ENCODE measurements around the gene SQSTM1. TPM values are rescaled to one million over a fixed set of nuclear protein-coding genes. Genes with fewer than 3 reads are reported as not detected.
"Not testable (repeated sequence)": the region's sequence is repeated elsewhere in the genome, so short reads cannot be mapped to it uniquely, and the experiment has no call there.

Gene SQSTM1
- 46.9 TPM for total RNA-seq

GRCh38 chr5:179820483-179821297, at the start of gene SQSTM1:
TSS of gene SQSTM1 (plus strand) at chr5:179820905. CDS start at chr5:179820937, 32 bp downstream.
- no peak for FAIRE-seq
- DNase-seq (ENCODE audit: low spot score in 2 of 2), result peak; percentile 95 to 98

DNA sequence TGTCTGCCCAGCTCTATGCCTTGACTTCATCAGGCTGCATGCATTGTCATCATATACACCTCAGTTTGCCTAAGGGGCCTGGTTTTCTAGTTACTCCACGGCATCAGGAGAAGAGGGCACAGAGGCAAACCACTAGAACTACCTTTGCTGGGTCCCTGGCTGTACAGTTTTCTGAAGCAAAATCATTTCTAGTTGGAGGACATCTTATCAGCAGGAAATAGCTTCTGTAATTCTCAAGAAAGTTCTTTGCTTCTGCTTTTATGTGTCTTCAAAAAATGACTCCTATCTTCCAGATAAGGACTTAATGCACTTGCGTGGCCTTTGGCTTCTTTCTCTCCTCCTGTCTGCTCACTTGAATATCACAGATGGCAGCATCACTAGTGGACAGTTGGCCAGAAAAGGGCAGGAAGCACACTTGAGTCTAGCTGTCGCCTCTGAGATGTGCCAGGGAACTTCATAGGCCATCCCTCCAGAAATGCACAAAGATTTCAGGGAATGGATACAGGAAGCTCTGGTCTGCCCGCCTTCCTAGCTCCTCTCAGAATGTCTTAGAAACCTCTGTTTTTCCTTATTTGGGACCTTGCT, 49.3 kb upstream of the SQSTM1 start:
- no peak for DNase-seq (ENCODE audit: low spot score in 2 of 2)
- no peak for FAIRE-seq

DNA sequence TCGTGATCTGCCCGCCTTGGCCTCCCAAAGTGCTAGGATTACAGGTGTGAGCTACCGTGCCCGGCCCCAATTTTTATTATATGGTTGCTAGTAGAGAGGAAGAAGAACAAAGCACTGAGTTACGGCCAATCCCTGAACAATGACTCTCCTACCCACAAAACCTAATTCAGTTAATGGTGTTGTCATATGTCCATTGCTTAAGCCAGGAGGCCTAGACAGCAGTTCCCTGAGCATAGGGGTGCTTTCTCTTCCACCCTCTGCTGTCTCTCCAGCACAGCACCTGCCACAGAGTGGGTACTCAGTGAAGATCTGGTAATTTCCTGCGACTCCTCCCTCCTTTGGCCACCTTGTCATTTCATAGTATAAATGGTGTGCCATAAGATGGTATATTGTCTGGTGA, 48.4 kb upstream of the SQSTM1 start:
- FAIRE-seq, result no peak

GRCh38 chr5:179773686-179774040, 47.0 kb upstream of the SQSTM1 start:
- DNase-seq (ENCODE audit: low spot score in 2 of 2) (no peak), FAIRE-seq (no peak)

More for the DNA sequence above, 48.4 kb upstream of the SQSTM1 start:
- DNase-seq (ENCODE audit: low spot score in 2 of 2), result no peak

- FAIRE-seq (no peak), DNase-seq (ENCODE audit: low spot score in 2 of 2) (no peak)
These were observed 46.3 kb upstream of the SQSTM1 start for GRCh38 chr5:179774442-179774841.

DNA sequence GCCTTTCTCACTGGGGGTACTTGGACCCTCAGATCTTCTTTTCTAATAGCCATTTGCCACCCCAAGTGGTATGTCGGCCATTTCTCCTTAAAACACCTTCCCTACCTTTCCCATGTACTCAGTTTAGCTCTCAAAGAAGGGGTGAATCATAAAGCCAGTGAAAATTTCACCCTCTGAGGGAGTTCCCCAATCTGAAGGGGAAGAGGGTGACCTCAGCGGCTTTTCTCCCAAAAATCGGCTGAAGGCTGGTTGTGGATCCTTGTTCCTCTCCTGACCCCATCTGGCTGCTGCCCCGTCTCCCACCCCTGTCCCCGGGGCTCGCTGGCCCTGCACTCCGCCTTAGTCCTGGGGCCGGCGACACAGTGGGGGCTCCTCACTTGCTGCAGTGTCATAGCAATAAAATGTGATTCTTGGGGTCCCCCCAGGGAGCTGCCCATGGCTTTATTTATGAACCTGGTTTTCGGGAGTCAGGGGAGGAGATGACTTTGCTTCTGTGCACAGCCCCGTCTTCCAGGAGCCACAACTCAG, 44.2 kb upstream of the SQSTM1 start:
- FAIRE-seq, result no peak
- no peak for DNase-seq (ENCODE audit: low spot score in 2 of 2)

- DNase-seq (ENCODE audit: low spot score in 2 of 2), result no peak
- no peak for FAIRE-seq
These were observed 43.2 kb upstream of the SQSTM1 start for GRCh38 chr5:179777456-179777855.

DNA sequence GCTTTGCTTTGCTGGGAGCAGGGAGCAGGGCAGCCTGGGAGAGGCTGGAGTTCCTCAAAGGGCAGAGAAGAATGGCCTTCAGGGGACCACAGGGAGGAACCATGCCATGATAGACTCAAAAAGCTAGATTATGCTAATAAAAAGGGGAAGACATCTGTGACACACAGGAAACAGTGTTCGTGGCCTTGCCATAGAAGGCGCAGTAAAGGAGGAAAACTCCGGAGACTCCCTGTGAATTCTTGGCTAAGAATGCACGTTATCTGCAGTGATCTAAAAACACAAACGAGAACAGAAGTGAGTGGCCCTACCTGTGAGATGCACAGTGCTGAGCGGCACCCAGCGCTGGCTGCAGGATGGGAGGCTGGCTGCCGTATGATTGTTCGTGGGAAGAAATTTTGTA, 42.8 kb upstream of the SQSTM1 start:
- no peak for DNase-seq (ENCODE audit: low spot score in 2 of 2)
- no peak for FAIRE-seq

GRCh38 chr5:179778591-179778990, 42.1 kb upstream of the SQSTM1 start:
- no peak for DNase-seq (ENCODE audit: low spot score in 2 of 2)
- FAIRE-seq, result no peak

DNA sequence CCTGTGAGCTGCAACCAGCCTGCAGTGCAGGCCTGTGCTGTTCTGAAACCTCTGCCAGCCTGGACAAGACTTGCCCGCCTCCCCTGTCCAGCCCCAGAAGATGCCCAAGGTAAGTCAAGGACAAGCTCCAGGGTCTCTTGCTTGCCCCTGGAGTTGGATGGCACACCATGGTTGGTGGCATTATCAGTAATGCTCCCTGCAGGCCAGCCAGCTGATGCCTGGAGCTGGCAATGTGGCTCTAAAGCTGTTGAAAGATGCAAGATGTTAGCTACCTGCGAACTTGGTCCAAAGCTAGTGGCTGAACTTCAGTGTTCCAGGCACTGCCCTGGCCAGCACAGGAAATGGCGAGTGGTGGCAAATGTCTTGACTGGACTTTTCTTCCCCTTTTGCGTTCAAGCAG, 40.9 kb upstream of the SQSTM1 start:
- DNase-seq (ENCODE audit: low spot score in 2 of 2) (no peak), FAIRE-seq (no peak)

DNA sequence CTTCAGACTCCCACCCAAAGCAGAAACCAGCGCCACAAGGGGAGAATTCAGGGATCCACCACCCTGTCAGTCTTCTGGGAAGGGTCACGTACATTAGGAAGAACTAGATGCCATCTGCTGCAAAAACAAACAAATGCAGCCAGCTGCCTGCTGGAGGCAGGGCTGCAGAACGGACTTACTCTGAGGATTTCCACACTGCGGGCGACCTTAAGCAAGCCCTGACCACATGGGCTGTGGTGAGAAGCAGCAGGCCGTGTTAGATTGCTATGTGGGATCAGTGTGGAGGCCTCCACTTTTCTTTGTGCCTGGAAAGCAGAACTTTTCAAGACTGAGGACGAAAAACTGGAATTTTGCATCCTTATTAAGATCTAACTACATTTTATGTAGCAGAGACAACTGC, 40.3 kb upstream of the SQSTM1 start:
- FAIRE-seq, result no peak
- no peak for DNase-seq (ENCODE audit: low spot score in 2 of 2)

GRCh38 chr5:179781846-179782245, 38.9 kb upstream of the SQSTM1 start:
- no peak for FAIRE-seq

DNA sequence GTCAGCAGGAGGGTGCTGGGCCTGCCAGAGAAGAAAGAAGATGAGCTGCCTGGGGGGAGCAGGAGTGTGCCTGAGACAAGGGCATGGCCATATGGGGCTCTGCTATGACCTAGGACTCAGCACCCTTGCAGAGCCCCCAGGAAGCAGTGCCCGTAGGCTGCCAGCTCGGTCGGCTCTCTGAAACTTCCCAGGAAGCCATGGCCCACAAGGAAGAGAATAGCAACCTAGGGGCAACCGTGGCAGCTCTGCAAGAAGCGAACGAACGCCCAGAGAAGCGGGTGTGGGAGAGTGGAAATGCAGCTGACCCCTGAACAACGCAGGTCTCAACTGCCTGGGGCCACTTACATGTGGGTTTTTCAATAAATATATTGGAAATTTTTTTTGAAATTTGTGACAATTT, 37.6 kb upstream of the SQSTM1 start:
- no peak for DNase-seq (ENCODE audit: low spot score in 2 of 2)
- no peak for FAIRE-seq

More at GRCh38 chr5:179781846-179782245, 38.9 kb upstream of the SQSTM1 start:
- no peak for DNase-seq (ENCODE audit: low spot score in 2 of 2)

- DNase-seq (ENCODE audit: low spot score in 2 of 2), result no peak
- FAIRE-seq, result no peak
These were observed 33.8 kb upstream of the SQSTM1 start for GRCh38 chr5:179786861-179787260.

DNA sequence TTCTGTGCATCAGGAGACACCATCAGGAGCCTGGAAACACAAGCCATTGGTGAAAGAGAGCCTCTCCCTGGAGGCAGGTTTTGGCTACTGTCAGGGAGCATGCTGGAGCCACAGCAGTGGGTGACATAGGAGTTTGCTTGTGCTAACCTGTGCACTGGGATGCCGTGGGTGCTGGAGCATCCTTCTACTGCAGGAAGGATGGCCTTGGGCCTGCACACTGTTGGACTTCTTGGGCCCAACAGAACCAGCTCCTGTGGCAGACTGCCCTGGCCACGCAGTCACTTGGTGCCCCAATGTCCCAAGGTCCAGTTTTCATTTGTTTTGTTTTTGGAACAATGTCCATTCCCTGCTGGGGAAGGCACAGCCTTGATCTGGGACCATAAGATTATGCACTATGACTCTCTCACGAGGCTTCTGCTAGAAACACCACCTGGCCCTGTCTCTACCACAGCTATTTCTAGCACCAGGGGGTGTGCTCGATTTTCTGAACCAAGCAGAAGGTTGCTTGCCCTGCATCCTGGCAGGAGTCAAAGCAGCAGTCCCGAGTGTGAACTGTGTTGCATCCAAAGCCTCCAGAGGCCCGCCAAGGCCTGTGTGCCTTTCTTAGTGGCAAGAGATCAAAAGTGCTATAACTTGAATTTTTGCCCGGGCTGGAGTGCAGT, 32.4 kb upstream of the SQSTM1 start:
- FAIRE-seq (no peak), DNase-seq (ENCODE audit: low spot score in 2 of 2) (no peak)

GRCh38 chr5:179789278-179789677, 31.4 kb upstream of the SQSTM1 start:
- FAIRE-seq, result not testable (repeated sequence)

GRCh38 chr5:179791881-179792611, 28.7 kb upstream of the SQSTM1 start:
- DNase-seq (ENCODE audit: low spot score in 2 of 2), result no peak
- FAIRE-seq, result no peak

More at GRCh38 chr5:179789278-179789677, 31.4 kb upstream of the SQSTM1 start:
- DNase-seq (ENCODE audit: low spot score in 2 of 2), result not testable (repeated sequence)

DNA sequence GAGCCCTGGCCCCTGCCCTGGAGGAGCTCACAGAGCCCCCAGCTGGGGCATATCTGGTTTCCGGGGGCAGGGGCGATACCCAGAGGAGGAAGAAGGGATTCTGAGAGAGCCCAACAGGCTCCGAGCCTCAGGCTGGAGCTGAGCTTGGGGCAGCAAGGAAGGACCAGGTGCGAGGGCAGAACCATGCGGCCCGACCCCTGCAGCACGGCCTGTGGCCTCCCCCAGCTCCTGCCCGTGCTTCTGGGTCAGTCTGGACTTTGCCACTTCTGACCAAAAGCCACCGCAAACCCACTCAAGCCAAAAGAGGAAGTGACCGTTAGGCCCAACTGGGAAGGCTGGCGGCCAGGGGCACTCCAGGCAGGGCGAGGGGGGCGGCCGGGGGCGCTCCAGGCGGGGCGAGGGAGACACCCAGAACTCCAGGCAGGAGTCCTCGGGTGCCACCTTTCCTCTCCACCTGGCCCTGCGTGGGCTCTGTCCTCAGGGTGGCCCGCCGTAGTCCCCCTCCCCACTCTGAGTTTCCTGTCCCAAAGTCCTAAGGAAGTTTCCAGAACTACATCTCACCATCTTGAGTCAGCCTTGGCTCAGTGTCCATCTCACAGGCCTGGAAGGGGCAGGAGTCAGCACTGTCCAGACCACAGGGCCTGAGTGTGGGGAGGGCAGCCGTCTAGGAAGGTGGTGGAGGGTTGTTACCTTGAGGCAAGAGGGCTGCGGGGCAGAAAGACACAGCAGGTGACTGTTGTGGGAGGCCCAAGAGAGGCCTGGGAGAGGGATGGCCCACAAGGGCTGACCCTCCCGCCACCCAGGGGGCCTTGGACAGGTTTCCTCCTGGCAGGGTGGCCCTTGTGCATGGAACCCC, 27.9 kb upstream of the SQSTM1 start:
- DNase-seq (ENCODE audit: low spot score in 2 of 2) (no peak), FAIRE-seq (no peak)

DNA sequence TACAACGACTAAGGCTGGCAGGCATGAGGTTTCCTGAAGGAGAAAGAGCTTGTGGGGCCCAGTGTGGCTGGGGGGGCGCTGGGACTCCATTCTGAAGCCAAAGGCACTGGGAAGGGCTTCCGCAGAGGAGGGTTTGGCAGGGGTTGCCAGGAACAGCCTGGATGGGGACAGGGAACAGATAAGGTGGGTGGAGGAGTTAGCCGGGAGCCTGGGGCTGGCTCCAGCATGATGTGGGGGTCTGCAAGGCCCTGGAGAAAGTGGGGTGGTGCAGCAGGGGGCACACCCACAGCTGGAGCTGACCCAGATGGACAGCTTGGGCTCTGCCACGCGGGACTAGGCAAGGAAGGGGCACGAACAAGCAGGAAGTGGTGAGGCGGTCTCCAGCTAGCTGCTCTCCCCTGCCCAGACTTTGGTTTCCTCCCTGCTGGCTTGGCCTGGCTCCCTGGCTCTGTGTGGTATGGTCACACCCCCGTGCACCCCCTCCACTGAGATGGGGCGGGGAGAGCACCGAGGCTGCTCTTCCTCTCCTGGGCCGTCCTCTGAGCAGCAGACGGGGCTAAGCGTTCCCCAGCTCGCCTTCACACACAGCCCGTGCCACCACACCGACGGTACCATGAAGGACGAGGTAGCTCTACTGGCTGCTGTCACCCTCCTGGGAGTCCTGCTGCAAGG, 27.1 kb upstream of the SQSTM1 start, which contains the start of gene LTC4S:
Gene LTC4S, plus strand, starts transcription at position 519 of the 672 bp plus-strand sequence. Its CDS starts 95 bp downstream, at position 614.
- DNase-seq (ENCODE audit: low spot score in 2 of 2) (peak in 1 of 2 donors; percentile 52), FAIRE-seq (no peak)
